ENCODE results near the gene TMEM62.

GRCh38 chr15:43218908-43219706 lies 85.7 kb downstream of the TMEM62 start:
- TF ChIP-seq ZNF512 (tag; IDR thresholded peaks at IDR 0.05) (no peak), ZNF184 (CRISPR knock-in tag; IDR thresholded peaks at IDR 0.05) (no peak), CTCF (IDR thresholded peaks at IDR 0.05 in 2 of 3, conservative IDR thresholded peaks at IDR 0.05 in 1 of 3; ENCODE audit: insufficient read depth in 2 of 3, low read depth in 1 of 3, low read length in 3 of 3) (peak; percentile 46 to 62 (median 51))

Measured in K562 (cell line).